ENCODE results near the gene MAGEA10.
"Not testable (repeated sequence)": the region's sequence is repeated elsewhere in the genome, so short reads cannot be mapped to it uniquely, and the experiment has no call there.

Gene MAGEA10

DNA sequence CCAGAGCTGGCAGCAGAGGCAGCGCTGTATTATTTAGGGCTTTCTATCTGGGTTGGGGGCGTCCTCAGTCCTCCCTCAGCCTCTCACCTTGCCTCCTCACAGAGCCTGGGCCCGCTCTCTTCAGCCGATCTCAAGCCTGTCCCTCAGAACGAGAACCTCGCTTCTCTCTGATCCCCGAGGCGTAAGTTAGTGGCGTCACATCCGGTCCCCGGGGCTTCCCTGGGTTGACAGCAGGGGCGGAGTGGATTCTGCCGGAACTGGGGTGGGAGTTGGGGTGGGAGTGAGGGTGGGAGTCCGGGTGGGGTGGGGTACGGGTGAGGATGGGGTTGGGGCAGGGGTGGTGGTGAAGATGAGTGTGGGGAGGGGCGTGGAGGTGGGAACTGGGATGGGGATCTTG lies at the start of gene MAGEA10:
Gene MAGEA10 (minus strand): TSS at position 190 of the 397 bp plus-strand sequence. CDS start 2,957 bp downstream, outside the sequence.
- DNase-seq (ENCODE audit: low read depth): no peak
- no peak within 1 kb of the TSS for H3K4me3 ChIP-seq (ENCODE audit: low read depth, low read length)
- TF ChIP-seq, protein P1, sequence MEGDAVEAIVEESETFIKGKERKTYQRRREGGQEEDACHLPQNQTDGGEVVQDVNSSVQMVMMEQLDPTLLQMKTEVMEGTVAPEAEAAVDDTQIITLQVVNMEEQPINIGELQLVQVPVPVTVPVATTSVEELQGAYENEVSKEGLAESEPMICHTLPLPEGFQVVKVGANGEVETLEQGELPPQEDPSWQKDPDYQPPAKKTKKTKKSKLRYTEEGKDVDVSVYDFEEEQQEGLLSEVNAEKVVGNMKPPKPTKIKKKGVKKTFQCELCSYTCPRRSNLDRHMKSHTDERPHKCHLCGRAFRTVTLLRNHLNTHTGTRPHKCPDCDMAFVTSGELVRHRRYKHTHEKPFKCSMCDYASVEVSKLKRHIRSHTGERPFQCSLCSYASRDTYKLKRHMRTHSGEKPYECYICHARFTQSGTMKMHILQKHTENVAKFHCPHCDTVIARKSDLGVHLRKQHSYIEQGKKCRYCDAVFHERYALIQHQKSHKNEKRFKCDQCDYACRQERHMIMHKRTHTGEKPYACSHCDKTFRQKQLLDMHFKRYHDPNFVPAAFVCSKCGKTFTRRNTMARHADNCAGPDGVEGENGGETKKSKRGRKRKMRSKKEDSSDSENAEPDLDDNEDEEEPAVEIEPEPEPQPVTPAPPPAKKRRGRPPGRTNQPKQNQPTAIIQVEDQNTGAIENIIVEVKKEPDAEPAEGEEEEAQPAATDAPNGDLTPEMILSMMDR (IDR thresholded peaks at IDR 0.05; ENCODE audit: low read depth, low read length, missing control alignments): no peak
- in situ Hi-C loops (cut with HindIII; ENCODE audit: low sequenced_read_pairs): no loop called here

GRCh38 chrX:152177497-152178269 lies 39.3 kb upstream of the MAGEA10 start:
- DNase-seq (ENCODE audit: low read depth): no peak
- no peak overlapping the region for H3K4me3 ChIP-seq (ENCODE audit: low read depth, low read length)
- in situ Hi-C loops (cut with HindIII; ENCODE audit: low sequenced_read_pairs): no loop called here
- TF ChIP-seq, protein P1 (IDR thresholded peaks at IDR 0.05; ENCODE audit: low read depth, low read length, missing control alignments): no peak

DNA sequence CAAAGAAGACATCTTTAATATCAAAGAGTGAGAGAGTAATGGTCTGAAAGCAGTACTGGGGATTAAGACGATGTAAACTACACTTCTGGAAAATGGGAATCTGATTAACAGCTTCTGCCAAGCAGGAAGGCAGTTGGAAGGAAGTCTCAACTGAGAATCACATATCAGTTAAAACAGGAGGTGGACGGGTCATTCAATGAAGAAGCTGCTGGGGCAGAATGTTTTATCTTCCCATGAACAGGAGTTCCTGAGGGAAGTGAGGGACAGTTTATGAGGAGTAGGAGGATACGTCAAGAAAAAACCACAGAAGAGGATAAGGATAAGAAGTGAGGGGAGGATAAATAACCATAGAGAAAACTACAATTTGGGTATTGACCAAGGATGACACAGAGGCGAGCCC lies 38.7 kb upstream of the MAGEA10 start:
- TF ChIP-seq, protein P1 (IDR thresholded peaks at IDR 0.05; ENCODE audit: low read depth, low read length, missing control alignments): no peak
- no peak for DNase-seq (ENCODE audit: low read depth)
- in situ Hi-C loops (cut with HindIII; ENCODE audit: low sequenced_read_pairs): no loop called here
- no peak overlapping the region for H3K4me3 ChIP-seq (ENCODE audit: low read depth, low read length)

DNA sequence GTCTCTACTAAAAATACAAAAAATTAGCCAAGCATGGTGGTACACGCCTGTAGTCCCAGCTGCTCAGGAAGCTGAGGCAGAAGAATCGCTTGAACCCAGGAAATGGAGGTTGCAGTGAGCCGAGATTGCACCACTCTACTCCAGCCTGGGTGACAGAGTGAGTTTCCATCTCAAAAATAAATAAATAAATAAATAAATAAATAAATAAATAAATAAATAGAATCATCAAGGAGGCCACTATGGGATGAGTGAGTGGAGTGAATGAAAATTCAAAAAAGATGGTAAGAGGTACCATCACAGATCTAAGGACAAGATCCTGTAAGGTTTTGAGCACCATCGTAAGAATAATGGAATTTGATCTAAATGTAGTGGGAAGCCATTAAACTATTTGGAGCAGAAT lies 37.5 kb upstream of the MAGEA10 start:
- H3K4me3 ChIP-seq (ENCODE audit: low read depth, low read length); in situ Hi-C loops (cut with HindIII; ENCODE audit: low sequenced_read_pairs): not testable (repeated sequence)

DNA sequence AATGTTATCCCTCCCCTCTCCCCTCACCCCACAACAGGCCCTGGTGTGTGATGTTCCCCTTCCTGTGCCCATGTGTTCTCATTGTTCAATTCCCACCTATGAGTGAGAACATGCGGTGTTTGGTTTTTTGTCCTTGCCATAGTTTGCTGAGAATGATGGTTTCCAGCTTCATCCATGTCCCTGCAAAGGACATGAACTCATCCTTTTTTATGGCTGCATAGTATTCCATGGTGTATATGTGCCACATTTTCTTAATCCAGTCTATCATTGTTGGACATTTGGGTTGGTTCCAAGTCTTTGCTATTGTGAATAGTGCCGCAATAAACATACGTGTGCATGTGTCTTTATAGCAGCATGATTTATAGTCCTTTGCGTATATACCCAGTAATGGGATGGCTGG lies 35.5 kb upstream of the MAGEA10 start:
- H3K4me3 ChIP-seq (ENCODE audit: low read depth, low read length); DNase-seq (ENCODE audit: low read depth); in situ Hi-C loops (cut with HindIII; ENCODE audit: low sequenced_read_pairs): not testable (repeated sequence)

More for the DNA sequence above, 37.5 kb upstream of the MAGEA10 start:
- DNase-seq (ENCODE audit: low read depth): not testable (repeated sequence)

DNA sequence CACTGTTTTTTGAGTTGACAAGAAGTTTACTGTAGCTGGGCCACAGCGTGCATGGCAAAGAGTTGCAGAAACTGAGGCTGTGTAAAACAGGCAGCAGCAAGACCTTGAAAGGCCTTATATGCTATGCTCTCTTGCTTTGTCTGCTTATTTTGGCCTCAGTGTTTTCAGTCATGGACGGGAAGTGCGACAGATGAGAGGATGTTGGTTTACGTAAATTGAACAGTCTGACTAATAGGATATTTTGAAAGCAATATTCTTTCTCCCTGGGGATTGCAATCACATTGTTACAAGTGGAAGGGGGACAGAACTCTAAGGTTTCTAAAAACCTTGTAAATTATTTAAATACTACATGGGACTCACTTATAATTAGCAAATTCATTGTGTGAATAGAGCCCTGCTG lies 32.2 kb upstream of the MAGEA10 start:
- no peak for DNase-seq (ENCODE audit: low read depth)
- in situ Hi-C loops (cut with HindIII; ENCODE audit: low sequenced_read_pairs): no loop called here

GRCh38 chrX:152165033-152165743 lies 26.8 kb upstream of the MAGEA10 start:
- in situ Hi-C loops (cut with HindIII; ENCODE audit: low sequenced_read_pairs): no loop called here
- no peak overlapping the region for H3K4me3 ChIP-seq (ENCODE audit: low read depth, low read length)
- TF ChIP-seq, protein P1 (IDR thresholded peaks at IDR 0.05; ENCODE audit: low read depth, low read length, missing control alignments): no peak
- no peak for DNase-seq (ENCODE audit: low read depth)

More for the DNA sequence above, 32.2 kb upstream of the MAGEA10 start:
- TF ChIP-seq, protein P1 (IDR thresholded peaks at IDR 0.05; ENCODE audit: low read depth, low read length, missing control alignments): no peak
- no peak overlapping the region for H3K4me3 ChIP-seq (ENCODE audit: low read depth, low read length)

Data from astrocyte of the cerebellum (primary cell).